HG03558 (cell line): Measurements from ENCODE around the gene TAC4.

ENCODE experiments used
- ATAC-seq: cut with Tn5 transposase; IDR thresholded peaks from one replicate; pipeline ENCODE4 v1.9.1; 2021; ENCODE audit warnings: moderate number of reproducible peaks; ENCODE audit not compliant: unreplicated experiment; ENCODE audit errors: extremely low read depth

TAC4 gene

DNA sequence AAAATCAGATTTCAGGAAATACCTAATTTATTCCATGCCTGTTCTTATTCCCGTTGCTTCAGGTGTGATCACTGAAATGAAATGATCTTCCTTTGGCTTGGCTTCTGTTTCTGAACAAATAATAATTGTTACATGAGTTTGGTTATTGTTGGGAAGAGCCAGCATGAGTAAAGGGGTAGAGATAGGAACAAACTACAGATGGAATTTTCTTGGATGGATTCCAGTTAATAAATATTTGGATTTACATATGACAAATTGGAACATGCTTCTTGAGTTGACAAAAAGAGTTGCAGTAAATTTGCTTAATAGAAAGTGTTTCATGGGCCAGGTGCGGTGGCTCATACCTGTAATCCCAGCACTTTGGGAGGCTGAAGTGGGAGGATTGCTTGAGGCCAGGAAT lies 28.2 kb downstream of the TAC4 start:
- ATAC-seq = no peak

- ATAC-seq = no peak
Measured at GRCh38 chr17:49819138-49819537, 28.7 kb downstream of the TAC4 start.

DNA sequence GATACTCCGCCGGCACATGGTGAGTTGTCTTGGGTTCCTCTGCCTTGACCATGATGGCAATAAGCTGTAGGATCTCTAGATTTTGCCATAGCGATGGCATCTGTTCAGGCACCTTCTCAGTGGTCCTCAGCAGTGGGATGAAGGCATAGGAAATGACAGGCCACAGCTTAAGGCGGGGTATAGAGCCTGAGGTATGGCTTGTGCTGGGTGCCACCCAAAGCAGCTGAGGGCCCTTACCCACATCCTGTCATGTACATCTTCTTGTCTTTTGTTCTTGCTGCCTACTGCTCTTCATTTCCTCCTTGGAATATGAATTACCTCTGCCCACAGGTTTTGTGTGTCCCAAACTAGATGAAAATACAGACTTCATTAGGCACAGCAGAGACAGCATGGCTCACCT lies 29.9 kb downstream of the TAC4 start:
- ATAC-seq = no peak

GRCh38 chr17:49815761-49816281 lies 32.0 kb downstream of the TAC4 start:
- no peak for ATAC-seq

- no peak for ATAC-seq
Measured at GRCh38 chr17:49814781-49815529, 32.9 kb downstream of the TAC4 start.

DNA sequence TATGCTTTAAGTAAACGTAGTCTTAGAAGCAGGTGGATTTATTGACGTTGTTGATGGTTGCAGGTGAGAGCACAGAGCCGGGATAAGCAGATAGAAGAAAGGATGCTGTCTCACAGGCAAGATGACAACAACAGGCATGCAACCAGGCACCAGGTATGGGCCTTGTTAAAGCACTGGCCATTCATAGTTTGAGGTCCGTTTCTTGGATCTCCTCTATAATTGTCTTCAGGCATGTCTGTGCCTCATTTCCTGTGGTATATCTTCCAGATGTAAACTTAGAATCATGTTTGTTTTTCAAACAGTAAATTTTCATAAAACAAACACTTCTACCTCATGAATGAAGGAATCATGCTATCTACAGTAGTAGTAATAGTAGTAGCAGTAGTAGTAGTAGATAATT lies 38.8 kb downstream of the TAC4 start:
- no peak for ATAC-seq

DNA sequence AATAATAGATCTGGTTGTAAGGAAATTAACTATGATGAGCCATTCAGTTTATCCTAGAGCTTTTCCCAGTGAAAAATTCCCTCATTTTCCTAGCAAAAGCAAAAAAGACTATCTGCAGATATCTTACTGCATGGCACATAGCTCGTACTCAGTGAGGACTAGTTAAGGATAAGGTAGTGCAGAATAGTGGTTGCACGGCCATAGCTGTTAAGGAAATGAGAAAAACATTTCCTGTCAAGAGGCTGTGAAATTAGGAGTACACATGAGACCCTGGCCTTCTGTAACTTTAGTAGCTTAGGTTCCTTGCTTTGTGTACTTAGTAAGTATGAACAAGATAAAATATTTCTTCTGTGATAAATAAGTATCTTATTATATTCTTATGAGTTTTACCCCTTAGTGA lies 49.1 kb downstream of the TAC4 start:
- ATAC-seq = no peak

DNA sequence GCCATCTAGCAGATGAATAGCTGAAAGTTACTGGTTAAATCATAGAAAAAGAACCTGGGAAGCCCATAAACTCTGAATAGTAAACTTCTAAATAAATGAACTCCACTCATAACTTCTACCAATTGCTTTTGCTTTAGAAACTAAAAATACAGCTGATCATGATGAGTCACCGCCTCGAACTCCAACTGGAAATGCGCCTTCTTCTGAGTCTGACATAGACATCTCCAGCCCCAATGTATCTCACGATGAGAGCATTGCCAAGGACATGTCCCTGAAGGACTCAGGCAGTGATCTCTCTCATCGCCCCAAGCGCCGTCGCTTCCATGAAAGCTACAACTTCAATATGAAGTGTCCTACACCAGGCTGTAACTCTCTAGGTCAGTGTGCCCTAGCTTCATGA lies 49.7 kb downstream of the TAC4 start:
- ATAC-seq = no peak

GRCh38 chr17:49795372-49795771 lies 52.5 kb downstream of the TAC4 start:
- ATAC-seq = no peak

DNA sequence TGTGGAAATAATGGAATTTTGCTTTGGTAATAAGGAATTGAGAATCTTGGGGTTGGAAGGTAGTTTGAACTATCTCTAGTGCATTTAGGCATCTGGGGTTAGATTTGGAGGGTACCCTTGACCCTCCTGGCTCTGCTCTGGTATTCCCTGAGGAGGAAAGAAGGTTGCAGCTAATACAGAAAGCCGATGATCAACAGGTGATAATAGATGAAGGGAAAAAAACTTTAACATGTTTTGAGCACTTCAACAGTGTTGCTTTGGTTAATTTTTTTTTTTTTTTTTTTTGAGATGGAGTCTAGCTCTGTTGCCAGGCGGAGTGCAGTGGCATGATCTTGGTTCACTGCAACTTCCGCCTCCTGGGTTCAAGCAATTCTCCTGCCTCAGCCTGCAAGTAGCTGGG lies 54.6 kb downstream of the TAC4 start:
- no peak for ATAC-seq

- no peak for ATAC-seq
Measured at GRCh38 chr17:49789243-49789578, 58.7 kb downstream of the TAC4 start.

GRCh38 chr17:49788478-49789242 lies 59.2 kb downstream of the TAC4 start, which contains the start of gene KAT7:
Gene KAT7 (plus strand): TSS chr17:49788681. CDS start chr17:49788835, 154 bp downstream.
- ATAC-seq = peak; percentile 73
